GM21825 (cell line): ENCODE data around the gene CLSTN2.

Experiments used
- ATAC-seq: cut with Tn5 transposase; IDR thresholded peaks from one replicate; pipeline ENCODE4 v1.9.1; 2021; ENCODE audit warnings: mild to moderate bottlenecking, moderate library complexity; ENCODE audit not compliant: unreplicated experiment

CLSTN2 gene

DNA sequence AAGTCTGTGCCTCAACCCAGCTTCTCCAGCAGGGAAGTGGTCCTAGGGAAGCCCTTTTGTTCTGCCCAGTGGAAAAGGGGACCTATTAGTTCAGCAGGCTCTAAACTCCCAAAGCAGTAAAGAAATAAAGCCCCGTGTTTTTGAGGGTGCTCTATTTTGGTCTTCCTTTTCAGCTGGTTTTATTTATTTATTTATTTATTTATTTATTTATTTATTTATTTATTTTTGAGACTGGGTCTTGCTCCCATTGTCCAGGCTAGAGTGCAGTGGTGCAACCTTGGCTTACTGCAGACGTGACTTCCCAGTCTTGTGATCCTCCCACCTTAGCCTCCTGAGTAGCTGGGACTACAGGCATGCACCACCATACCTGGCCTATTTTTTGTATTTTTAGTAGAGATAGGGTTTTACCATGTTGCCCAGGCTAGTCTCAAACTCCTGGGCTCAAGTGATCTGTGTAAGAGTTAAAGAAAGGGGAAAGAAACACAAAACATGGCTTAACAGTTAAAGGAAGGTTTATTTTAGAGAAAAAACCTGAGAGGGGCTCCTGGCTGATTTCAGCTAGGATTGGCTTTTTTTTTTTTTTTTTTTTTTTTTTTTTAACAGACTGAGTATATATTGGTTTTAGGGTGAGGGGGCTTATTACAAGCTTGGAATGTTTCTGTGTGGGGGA lies 154.6 kb downstream of the CLSTN2 start:
- ATAC-seq, result no peak

DNA sequence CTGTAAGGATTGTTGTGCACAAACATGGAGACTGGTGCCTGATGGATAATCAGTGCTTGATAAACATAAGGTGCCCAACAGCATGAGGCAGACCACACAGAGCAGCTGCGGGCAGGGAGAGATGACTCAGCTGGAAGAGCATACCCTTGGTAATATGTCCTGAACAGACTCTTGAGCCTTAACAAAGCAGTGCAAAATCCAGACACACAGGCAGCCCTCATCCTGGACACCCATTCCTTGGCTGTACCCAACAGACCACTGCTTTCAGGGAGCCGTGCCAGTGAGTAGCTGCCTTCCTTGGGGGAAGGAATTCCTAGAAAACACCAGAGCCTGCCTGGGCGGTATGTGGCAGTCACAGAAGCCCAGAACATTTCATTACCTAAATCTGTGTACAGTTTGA lies 156.2 kb downstream of the CLSTN2 start:
- ATAC-seq, result no peak

DNA sequence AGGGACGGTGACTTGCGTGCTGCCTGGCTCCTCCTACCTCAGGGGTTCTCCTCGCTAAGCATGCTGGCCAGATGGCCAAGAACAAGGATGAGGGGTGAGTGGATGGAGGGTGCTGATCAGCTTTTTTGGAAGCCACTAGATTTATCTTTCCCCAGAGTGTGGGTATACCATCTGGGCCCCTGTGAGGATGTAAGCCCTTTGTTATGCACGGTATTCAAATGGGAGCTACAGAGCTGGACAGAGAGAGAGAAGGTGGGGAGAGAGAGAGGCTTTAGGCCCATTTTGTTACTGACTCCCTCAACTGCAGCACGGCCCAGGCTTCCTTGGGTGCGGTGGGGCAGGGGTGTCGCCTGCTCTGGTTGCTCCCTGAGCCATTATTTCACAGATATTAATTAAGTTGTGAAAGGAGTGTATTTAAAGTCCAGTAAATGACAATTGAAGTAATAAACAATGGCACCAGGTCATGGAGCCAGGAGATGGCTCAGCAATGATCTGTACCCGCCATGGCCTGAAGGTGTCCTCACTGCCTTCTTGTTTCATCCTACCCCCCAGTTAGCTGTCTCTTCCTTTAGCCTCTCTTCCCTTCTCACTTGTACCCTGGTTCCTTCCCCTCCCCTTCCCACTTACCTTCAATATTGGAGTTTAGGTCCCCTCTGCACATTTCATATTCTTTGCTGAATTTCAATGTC lies 158.0 kb downstream of the CLSTN2 start:
- ATAC-seq, result no peak

DNA sequence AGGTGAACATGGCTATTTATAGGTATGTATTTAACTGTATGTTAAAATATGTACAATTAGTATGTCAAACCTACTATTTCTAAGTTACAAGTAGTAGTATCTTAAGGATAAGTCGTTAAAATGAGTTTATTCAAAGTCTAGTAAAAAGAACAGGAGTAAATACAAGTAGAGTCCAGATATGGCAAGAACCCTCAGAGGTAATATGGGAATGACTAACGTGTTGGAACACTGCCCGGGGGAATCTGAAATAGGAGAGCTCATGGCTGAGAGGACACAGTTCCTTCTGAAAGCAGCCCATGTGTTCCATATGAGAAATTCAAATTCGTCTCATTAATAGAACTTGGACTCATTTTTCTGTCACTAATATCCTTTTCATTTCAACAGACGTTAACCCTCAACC lies 158.8 kb downstream of the CLSTN2 start:
- ATAC-seq, result no peak

DNA sequence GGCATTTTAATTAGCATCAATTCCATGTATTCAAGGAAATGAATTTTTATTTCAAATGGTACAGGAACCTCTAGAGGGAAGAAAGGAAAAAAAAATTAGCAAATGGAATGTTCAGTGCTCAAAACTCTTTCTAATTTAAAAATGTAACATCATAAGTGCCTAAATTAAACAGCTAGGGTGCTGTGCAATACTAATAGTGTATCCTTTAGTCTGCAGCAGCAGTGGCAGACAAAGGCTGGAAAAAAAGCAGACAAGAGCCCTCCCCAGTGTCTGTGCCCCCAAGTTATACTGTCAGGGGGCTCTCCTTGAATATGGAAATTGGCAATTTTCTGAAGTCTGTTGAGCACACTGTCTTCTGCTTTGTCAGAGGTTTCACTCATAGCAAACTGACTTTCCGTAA lies 159.5 kb downstream of the CLSTN2 start:
- no peak for ATAC-seq

DNA sequence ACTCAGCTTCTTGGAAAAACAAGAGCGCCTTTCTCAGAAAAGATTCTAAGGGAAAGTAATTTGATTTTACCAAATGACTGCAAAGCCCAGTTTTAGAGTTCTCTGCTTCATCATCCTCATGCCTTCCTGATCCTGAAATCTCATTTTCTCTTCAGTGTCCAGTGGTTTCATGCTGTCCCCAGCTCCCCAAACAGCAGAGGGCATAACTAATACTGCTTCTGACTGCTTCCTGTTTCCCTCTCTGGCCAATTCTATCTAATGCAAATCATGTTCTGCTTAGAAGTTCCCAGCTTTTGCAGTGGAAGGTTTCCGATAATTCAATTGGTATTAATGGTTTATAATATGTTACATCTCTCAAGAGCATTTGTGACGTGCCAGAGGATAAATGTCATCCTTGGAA lies 161.1 kb downstream of the CLSTN2 start:
- ATAC-seq, result no peak

DNA sequence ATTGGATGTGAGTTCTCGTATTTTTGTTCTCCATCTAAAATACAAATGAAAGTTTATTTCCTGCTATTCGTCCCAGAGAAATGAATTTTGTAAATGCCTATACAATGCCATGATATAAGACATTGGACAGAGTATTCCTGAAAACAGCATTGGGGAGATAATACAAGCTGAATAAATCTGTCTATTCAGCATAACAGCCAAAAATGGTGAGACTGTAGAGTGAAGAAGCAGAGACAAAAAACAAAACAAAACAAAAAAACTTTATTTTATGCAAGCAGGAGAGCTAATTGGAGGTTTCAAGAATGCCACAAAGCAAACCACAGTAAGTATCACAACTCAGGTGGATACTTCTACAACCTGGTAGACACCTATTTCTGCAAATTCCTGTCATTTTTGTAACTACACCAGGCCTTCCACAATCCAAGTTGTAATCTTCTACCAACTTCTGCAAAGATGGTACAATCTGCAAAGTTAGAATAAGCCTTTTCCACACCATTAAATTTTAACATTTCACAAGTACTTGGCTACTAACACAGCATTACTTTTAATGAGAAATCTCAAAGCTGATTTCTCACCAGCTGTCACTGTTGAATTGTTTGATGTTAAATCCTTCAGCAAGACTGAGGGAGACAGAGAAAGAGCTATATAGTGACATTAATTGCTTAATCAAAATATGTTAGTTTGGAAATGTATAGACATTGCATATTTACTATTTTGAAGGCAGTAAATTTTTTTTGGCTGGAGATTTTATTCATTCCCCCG lies 163.1 kb downstream of the CLSTN2 start:
- ATAC-seq, result no peak

DNA sequence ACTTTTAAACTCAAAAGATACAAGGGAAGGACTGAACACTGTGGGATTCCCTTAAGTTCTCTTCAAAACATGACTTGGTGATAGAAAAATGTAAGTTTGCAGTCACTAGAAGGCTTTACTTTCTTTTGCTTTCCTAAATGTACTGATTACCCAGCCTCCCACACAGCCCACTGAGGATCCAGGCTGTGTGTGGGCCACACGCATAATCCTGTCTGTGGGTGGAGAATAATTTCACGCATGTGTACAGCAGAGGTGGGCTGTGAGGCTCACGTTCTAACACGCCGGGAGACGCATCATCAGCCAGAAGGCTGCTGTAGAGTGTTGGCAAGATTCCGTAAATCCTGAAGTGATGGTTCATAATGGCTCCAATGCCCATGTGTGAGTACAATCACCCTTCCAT lies 165.5 kb downstream of the CLSTN2 start:
- ATAC-seq, result no peak

DNA sequence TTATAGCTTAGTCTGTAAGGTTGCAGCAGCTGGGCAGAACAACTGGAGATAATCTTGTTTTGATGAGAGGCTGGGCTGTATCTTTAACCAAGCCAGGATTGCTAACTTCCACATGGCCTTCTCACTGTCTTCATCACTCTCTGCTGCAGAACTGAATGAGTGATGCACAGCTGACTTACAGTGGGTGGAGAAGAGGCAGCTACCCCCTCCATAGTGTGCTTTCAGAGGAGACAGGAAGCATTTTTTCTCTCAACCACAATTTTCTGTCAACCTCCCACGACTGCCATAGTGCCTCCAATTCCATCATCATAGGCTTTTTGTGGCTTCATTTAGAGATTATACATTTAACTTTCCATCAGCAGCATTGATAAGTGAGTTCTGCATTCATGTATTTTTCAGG lies 168.2 kb downstream of the CLSTN2 start:
- no peak for ATAC-seq

DNA sequence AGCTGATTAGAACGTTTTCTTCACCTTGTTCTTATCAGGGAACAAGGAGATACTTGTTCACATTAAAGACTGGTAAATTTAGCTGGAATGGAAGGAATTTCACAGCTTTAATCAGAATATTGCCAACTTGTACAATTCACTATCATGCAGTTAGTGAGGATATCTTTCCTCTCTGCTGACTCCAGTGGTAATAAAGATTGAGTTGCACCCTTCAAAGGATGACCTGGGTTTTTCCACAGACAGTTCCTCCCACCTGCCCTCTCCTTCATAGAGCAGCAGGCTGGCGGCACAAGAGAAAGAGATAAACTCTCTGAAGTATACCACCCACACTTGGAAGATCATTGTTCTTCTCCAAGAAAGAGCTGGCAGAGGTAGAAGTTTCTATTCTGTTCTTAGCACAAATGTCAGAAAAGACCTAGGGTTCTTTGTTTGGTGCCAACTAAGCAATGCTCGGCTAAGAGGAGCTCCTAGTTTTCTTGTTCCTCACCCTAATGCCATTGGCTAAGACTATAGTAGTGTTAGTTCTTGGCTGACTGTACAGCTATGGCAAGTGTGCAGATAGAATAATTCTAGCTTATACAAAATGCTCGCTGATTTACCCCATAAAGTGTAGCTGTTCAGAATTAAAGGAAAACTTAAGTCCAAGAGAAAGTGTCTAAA lies 169.1 kb downstream of the CLSTN2 start:
- no peak for ATAC-seq

DNA sequence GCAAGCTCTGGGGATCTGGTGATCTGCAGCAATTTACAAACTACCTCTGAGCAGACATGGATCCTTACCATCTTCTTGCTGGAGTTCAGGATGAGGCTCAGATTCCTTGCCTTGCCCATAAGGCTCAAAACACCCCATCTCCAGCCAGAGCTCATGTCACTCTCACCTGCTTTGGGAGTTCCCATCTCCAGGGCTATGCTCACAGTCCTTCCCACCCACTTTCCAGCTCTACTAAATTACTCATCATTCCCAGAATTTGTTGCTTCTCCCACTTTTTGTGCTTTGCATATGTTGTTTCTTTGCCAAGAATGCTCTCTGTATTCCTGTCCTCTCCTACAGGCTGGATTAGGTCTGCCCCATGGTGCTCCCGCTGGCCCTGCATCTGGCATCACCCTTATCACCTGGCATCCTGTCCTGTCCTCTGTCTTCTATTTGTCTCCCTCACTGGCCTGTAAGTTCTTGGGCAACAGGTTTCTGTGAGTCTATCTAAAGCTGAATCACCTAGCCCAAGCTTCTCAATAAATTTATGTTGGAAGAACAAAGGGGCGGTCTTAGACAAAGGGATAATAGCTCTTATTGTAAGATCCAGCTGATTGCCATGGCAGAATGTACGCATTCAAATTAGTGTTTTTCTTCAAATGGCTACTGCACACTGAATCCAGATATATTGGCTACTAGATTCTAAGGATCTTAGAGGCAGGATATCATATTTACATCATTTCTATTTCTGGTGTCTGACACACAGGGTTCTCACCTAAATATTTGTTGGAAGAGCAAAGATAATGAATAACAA lies 179.2 kb downstream of the CLSTN2 start:
- no peak for ATAC-seq

DNA sequence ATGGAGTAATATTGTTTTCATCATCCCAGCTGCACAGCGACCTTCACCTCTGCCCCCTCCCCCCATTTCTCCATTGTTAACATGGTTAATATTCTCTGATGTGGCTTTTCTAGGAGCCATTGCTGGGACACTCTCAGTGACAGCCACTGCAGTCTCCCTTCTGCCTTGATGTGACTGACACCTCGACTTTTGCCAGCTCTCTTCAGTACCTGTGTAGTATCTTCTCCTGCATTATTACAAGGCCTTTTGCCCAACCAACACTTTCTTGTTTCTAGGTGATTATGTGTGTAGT lies 179.8 kb downstream of the CLSTN2 start:
- ATAC-seq, result no peak

DNA sequence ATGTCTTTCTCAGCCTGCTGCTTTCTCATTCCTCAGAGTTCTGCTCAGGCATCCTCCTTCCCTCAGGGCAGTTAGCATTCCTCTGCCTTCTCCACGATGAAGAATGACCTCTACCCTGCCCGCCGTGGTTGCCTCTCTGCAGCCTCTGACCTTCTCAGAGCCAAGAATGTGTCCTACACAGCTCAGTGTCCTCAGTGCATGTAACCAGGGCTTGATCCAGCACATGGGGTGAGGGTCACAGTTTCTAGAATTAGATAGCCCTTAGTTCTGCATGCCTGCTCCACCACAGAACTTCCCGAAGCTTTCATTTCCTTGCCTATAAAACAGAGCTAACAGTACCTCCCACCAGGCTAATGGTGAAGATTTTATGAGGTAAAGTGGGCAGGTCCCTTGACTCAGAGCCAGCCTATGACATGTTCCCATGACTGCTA lies 182.1 kb downstream of the CLSTN2 start:
- no peak for ATAC-seq

DNA sequence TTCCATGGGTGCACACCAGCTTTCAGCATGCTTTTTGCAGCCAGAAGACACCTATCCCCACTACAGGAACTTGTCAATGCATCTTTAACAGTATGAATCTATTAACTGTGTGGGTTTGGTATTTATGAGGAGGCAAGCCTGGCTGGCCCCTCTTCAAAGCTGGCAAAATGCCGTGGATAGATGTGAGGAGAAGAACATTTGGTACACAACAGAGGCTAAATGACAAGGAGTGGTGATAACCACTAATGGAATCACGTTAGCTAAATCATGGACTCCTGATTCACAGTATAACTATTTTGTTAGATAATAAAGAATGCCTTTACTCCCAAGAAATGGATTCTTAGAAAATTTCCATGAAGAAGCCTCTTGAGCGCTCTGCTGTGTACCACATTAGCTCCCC lies 187.2 kb downstream of the CLSTN2 start:
- no peak for ATAC-seq

DNA sequence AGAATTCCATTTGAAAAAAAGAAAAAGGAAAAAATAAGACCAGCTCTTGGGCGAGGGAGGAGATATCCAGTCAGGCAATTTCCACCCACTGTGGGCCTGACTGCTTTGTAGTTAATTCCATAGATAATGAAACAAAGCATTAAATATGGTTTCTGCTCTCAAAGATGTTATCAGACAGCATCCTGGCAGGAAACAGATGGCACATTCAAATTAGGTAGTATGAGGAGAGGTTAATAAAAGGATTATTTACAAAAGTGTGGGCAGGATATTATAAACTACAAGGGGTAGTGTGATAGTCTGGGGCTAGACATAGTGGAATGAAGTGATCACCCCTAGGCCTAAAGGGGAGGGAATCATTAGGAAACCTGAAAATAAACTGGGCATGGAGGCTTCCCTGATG lies 193.2 kb downstream of the CLSTN2 start:
- no peak for ATAC-seq

DNA sequence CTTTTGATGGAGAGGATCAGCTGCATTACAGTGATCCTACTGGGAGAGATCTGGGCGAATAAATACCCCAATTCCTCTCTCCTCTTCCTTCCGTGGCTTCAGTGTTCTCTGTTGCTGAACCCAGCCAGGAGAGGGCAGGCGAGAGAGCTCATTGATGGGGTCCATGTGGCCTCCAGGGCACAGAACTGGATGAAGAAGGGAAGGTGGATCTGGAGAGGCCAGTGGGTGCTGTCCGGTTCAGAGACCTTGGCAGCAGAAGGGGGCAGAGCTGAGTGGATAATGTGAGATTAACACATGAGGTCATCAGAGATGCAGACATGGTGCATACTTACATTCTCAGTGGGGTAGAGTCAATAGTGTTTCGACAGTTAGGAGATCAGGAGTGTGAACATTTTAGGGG lies 193.6 kb downstream of the CLSTN2 start:
- no peak for ATAC-seq

DNA sequence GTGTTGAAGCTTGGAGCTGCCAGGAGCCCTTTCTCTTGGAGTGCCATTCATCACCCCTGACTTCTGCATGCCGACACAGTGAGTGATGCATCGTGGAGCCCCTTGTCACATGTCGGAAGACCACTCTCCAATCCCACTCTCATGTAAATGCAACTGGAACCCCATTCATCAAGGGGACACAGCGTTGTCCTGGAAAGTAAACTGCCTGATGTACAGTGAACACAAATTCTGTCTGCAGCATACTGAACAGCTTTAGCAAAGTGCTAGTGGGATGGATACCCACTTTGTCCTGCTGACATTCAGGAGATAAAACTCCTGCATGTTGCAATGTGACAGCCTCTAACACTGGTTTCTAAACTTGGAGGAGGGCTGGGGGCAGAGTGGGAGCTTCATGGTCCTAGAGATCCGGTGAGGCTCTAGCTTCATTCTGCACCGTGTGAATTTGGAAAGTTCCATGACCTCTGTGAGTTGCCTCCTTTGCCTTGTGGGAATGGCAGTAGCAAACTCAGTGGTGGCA lies 194.8 kb downstream of the CLSTN2 start:
- ATAC-seq, result no peak

DNA sequence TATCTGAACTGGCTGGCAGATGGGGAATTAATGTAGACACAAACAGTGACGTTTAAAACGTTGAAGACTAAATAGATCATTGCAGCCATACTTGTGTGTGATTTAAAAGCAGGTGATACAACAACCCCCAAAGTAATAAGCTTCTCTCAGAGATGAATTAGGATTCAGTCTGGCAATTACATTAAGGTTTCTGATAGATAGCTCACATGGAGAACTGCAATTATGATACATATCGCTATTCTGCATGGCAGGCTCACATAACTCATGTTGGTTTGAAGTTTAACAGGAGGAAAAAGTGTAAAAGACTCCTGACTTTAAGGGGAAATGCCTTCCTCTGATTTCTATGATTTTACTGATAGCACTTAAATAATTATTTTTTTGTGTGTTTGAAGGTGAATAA lies 196.9 kb downstream of the CLSTN2 start:
- no peak for ATAC-seq

DNA sequence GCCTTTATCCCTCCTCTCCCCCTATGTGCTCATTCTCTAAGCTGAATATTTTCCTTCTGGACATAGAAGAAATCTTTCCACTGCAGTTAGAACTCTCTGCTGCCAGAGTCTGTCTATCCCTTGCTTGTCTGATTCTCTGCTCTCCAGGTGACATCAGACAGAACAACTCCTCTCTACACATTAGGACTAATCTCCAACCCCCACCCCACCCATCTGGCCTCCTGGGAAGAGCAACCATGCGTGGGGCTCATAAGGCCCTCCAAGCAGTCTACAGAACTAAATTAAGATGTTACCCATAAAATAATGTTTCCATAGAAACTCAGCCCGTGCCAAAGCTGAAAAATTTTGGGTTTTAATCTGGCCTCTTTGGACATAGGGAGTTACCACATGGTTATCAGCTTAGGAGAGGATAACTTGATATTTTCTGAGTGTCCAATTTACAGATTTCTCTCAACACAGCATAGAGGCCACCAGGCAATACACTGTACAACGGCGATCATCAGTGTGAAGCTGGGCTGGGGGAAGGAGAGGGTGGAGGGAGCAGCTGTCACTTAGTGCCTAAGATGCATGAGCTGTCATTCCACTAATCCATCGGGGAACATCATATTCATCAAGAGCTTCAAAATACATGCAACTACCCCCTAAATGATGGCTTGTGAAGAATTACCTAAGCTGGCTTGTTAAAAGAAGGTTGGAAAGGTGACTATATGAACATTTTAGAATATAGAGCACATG lies 199.4 kb downstream of the CLSTN2 start:
- no peak for ATAC-seq

DNA sequence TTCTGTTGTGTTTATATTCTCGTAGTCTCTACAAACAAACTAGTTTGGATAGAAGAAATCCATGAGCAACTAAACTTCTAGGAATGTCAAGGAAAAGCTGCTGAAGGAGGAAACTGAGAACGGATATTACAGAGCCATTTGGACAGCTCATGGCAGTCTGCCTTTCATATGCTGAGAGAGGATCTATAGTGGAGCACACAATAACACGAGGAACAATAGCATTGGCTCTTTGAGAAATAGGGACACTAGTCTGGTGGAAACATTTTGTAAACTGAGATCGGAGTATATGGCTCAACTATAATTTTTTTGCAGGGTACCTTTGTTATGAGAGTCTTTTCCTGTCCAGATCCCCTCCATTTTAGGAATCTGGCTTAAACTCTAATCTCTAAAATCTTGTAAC lies 200.5 kb downstream of the CLSTN2 start:
- ATAC-seq, result no peak
